H9 (cell line): ENCODE measurements around the gene DEPDC5. TPM values are rescaled to one million over a fixed set of nuclear protein-coding genes. Genes with fewer than 3 reads are reported as not detected.

Source experiments
- DNase-seq: peaks from one replicate; pipeline ENCODE4 v3.0.0-alpha.2; 2017
- H2AFZ ChIP-seq: one replicate; pipeline ENCODE4 v1.6.1; 2013; ENCODE audit warnings: mild to moderate bottlenecking, low read length, control low read depth, moderate library complexity
- H2AK5ac ChIP-seq: 2 replicates; pipeline ENCODE4 v1.6.1; 2013; ENCODE audit warnings: low read length, control low read depth, mixed read lengths; ENCODE audit not compliant: insufficient read length
- H2BK120ac ChIP-seq: one replicate; pipeline ENCODE4 v1.6.1; 2013; ENCODE audit warnings: low read depth, mild to moderate bottlenecking, low read length, control low read depth, inconsistent platforms; ENCODE audit not compliant: poor library complexity, severe bottlenecking
- H2BK12ac ChIP-seq: 2 replicates; pipeline ENCODE4 v1.6.1; 2013; ENCODE audit warnings: low read length, control low read depth, mixed read lengths, low read depth; ENCODE audit not compliant: insufficient read length
- H2BK15ac ChIP-seq: 2 replicates; pipeline ENCODE4 v1.6.1; 2013; ENCODE audit warnings: low read depth, low read length, control low read depth
- H2BK20ac ChIP-seq: one replicate; pipeline ENCODE4 v1.6.1; 2013; ENCODE audit warnings: low read depth, mild to moderate bottlenecking, low read length, control low read depth, inconsistent platforms; ENCODE audit not compliant: poor library complexity, severe bottlenecking
- H2BK5ac ChIP-seq: 2 replicates; pipeline ENCODE4 v1.6.1; 2013; ENCODE audit warnings: low read length, control low read depth, mixed read lengths; ENCODE audit not compliant: insufficient read length
- H3K14ac ChIP-seq: 2 replicates; pipeline ENCODE4 v1.6.1; 2013; ENCODE audit warnings: low read length, control low read depth; ENCODE audit not compliant: insufficient read depth
- H3K18ac ChIP-seq: 2 replicates; pipeline ENCODE4 v1.6.1; 2013; ENCODE audit warnings: low read depth, mild to moderate bottlenecking, mixed read lengths, low read length, control low read depth; ENCODE audit not compliant: insufficient read length
- H3K23ac ChIP-seq: 2 replicates; pipeline ENCODE4 v1.6.1; 2013; ENCODE audit warnings: low read length, control low read depth, mixed read lengths, low read depth; ENCODE audit not compliant: insufficient read length
- H3K23me2 ChIP-seq: 2 replicates; pipeline ENCODE4 v1.6.1; 2013; ENCODE audit warnings: low read depth, mild to moderate bottlenecking, mixed read lengths, low read length, control low read depth; ENCODE audit not compliant: insufficient read length, poor library complexity, severe bottlenecking
- H3K27ac ChIP-seq: 2 replicates; pipeline ENCODE4 v1.5.1; 2013; ENCODE audit warnings: low read length, control low read depth, mixed read lengths, low read depth; ENCODE audit not compliant: insufficient read length
- H3K27me3 ChIP-seq: 2 replicates; pipeline ENCODE4 v1.6.1; 2013; ENCODE audit warnings: low read length, control low read depth, inconsistent platforms; ENCODE audit not compliant: insufficient read depth
- H3K4ac ChIP-seq: 2 replicates; pipeline ENCODE4 v1.6.1; 2013; ENCODE audit warnings: low read depth, mild to moderate bottlenecking, control low read depth, inconsistent platforms, low read length, moderate library complexity
- H3K4me1 ChIP-seq: 2 replicates; pipeline ENCODE4 v1.6.1; 2013; ENCODE audit warnings: low read length, control low read depth, inconsistent platforms; ENCODE audit not compliant: insufficient read depth
- H3K4me2 ChIP-seq: 2 replicates; pipeline ENCODE4 v1.6.1; 2013; ENCODE audit warnings: low read length, control low read depth, mixed read lengths; ENCODE audit not compliant: insufficient read length, insufficient read depth
- H3K56ac ChIP-seq: 2 replicates; pipeline ENCODE4 v1.6.1; 2013; ENCODE audit warnings: low read depth, mild to moderate bottlenecking, mixed read lengths, low read length, control low read depth; ENCODE audit not compliant: insufficient read length
- H3K79me1 ChIP-seq: 2 replicates; pipeline ENCODE4 v1.6.1; 2013; ENCODE audit warnings: low read depth, mild to moderate bottlenecking, moderate library complexity, low read length, control low read depth, inconsistent platforms; ENCODE audit not compliant: insufficient read depth, poor library complexity, severe bottlenecking
- H3K79me2 ChIP-seq: 2 replicates; pipeline ENCODE4 v1.6.1; 2013; ENCODE audit warnings: low read length, control low read depth, inconsistent platforms; ENCODE audit not compliant: insufficient read depth
- H3K9ac ChIP-seq: 2 replicates; pipeline ENCODE4 v1.6.1; 2013; ENCODE audit warnings: low read length, control low read depth, mixed read lengths; ENCODE audit not compliant: insufficient read length; ENCODE audit errors: extremely low read depth
- H3K9me3 ChIP-seq: one replicate; pipeline ENCODE4 v1.6.1; 2013; ENCODE audit warnings: low read depth, low read length, inconsistent platforms; ENCODE audit not compliant: control insufficient read depth
- H3T11ph ChIP-seq: one replicate; pipeline ENCODE4 v1.6.1; 2013; ENCODE audit warnings: mild to moderate bottlenecking, low read length, control low read depth, inconsistent platforms
- H4K20me1 ChIP-seq: one replicate; pipeline ENCODE4 v1.6.1; 2013; ENCODE audit not compliant: control insufficient read depth, insufficient read length, insufficient read depth
- H4K5ac ChIP-seq: 2 replicates; pipeline ENCODE4 v1.6.1; 2013; ENCODE audit warnings: low read depth, mild to moderate bottlenecking, mixed read lengths, low read length, control low read depth; ENCODE audit not compliant: insufficient read length
- H4K8ac ChIP-seq: replicated peaks from 2 replicates; pipeline ENCODE4 v1.6.1; 2013; ENCODE audit warnings: low read length, control low read depth, mixed read lengths, low read depth; ENCODE audit not compliant: insufficient read length
- H4K91ac ChIP-seq: 2 replicates; pipeline ENCODE4 v1.6.1; 2013; ENCODE audit warnings: low read depth, mild to moderate bottlenecking, moderate library complexity, mixed read lengths, low read length, control low read depth; ENCODE audit not compliant: insufficient read length
- H3K27ac Mint-ChIP-seq, 3 experiments: 2 replicates in 2 of 3; 3 replicates in 1 of 3; pipeline ENCODE4 v1.8.0; 2020 to 2021; ENCODE audit warnings: mixed read lengths in 3 of 3, mild to moderate bottlenecking in 1 of 3, moderate library complexity in 1 of 3
- H3K27me3 Mint-ChIP-seq: 2 replicates; pipeline ENCODE4 v1.8.0; 2021; ENCODE audit warnings: low read depth, mild to moderate bottlenecking, moderate library complexity, mixed read lengths
- H3K36me3 Mint-ChIP-seq, 3 experiments: 2 replicates in 2 of 3; 3 replicates in 1 of 3; pipeline ENCODE4 v1.8.0; 2020 to 2021; ENCODE audit warnings: low read depth in 3 of 3, mixed read lengths in 3 of 3; ENCODE audit not compliant: insufficient read depth in 1 of 3
- H3K4me1 Mint-ChIP-seq, 2 experiments: 2 replicates each; pipeline ENCODE4 v1.8.0; 2020; ENCODE audit warnings: mixed read lengths in 2 of 2
- H3K4me3 Mint-ChIP-seq, 2 experiments: 2 replicates in 1 of 2; 3 replicates in 1 of 2; pipeline ENCODE4 v1.8.0; 2020 to 2021; ENCODE audit warnings: mild to moderate bottlenecking in 2 of 2, mixed read lengths in 2 of 2, moderate library complexity in 1 of 2
- H3K9me3 Mint-ChIP-seq, 2 experiments: 2 replicates in 1 of 2; 3 replicates in 1 of 2; pipeline ENCODE4 v1.8.0; 2020; ENCODE audit warnings: mild to moderate bottlenecking in 2 of 2, mixed read lengths in 2 of 2, moderate library complexity in 1 of 2
- WGBS: extraction: QIAGEN DNeasy Blood & Tissue Kit; methylation state at CpG from one replicate; pipeline ENCODE4 v1.1.7; 2013; ENCODE audit warnings: missing lambda C conversion rate, low lambda C conversion rate, mixed read lengths; ENCODE audit not compliant: insufficient read length; ENCODE audit errors: extremely low coverage; 5-methylcytosine and 5-hydroxymethylcytosine counted together
- total RNA-seq: library from RNA; stranded (reverse); gene quantifications from 2 replicates; pipeline ENCODE4 v1.2.1, GENCODE V29; 2021
- TF ChIP-seq, protein P1 (sequence below): fragments of 200-600 bp; sonication (generic); conservative IDR thresholded peaks from 3 replicates; pipeline ENCODE4 v1.8.0; 2021; ENCODE audit warnings: antibody characterized with exemption, mild to moderate bottlenecking

The DEPDC5 gene
- total RNA-seq, 1 experiment from 2014 or later, result 29.2 TPM

DNA sequence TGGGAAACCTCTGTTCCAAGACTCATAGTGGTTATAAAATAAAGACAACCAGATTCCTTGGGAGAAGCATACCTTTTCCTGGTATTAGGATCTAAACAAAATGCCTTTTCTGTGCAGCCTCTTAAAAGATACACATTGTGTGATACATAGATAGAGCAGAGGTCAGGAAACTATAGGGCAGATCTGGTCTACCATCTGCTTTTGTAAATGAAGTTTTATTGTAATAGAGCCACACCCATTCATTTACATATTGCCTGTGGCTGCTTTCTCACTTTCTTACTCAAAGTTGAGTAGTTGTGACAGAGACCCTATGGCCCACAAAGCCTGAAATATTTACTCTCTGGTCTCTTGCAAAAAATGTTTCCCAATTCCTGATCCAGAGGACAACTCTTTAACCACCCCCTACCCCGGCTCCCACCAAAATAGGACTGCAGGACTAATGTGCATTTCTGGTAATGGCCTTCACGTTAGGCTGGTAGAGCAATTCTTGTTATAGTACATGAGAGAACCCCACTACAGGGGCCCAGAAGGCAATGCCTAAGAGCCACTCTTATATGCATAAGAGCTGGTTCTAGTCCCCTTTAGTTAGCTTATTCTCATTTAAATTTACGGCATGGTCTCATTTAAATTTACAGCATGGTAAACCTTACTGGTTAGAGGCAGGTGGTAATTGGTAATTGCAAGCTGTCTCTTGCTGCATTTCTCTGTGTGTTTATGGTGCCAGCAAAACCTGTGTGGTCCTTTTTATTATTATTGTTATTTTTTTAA is 113.8 kb downstream of the DEPDC5 start:
- peak overlapping the region; percentile 32 to 84 (median 78); a peak in 4 of 7 replicates for H3K27ac Mint-ChIP-seq
- WGBS, result no CpG with 5 or more reads among the region's 3 CpGs

More for the DNA sequence above, 113.8 kb downstream of the DEPDC5 start:
- H3K4me2 ChIP-seq, result peak overlapping the region; percentile 11
- H3K18ac ChIP-seq, result no peak overlapping the region
- Mint-ChIP-seq H3K36me3 (peaks cover 3 to 26% (median 6%) of the 10 kb centered on the region in 3 experiments; a peak in 5 of 7 replicates), H3K27me3 (no peaks in the 10 kb centered on the region), H3K4me3 (peak overlapping the region in 1 of 2 experiments; percentile 39; a peak in 1 of 5 replicates), H3K4me1 (peaks cover 23 to 32% of the 10 kb centered on the region in 2 experiments), H3K9me3 (no peaks in the 10 kb centered on the region)
- H2BK120ac ChIP-seq, result no peak overlapping the region
- peaks cover 10% of the 10 kb centered on the region; the same call in 1 of the 2 replicates for H3K4me1 ChIP-seq
- no peak overlapping the region for H3T11ph ChIP-seq
- H3K23ac ChIP-seq, result no peak overlapping the region
- H3K9me3 ChIP-seq, result no peaks in the 10 kb centered on the region
- no peaks in the 10 kb centered on the region for H3K79me2 ChIP-seq
- H2AK5ac ChIP-seq, result no peak overlapping the region
- no peak overlapping the region for H2BK15ac ChIP-seq
- H2AFZ ChIP-seq, result no peak overlapping the region
- H3K27me3 ChIP-seq, result no peaks in the 10 kb centered on the region
- DNase-seq, result no peak
- H2BK20ac ChIP-seq, result no peak overlapping the region
- no peak overlapping the region for H4K5ac ChIP-seq
- H2BK5ac ChIP-seq, result no peak overlapping the region
- no peak overlapping the region for H2BK12ac ChIP-seq
- H3K56ac ChIP-seq, result no peak overlapping the region
- H4K91ac ChIP-seq, result no peak overlapping the region
- no peak overlapping the region for H4K8ac ChIP-seq
- no peak overlapping the region for H3K9ac ChIP-seq
- H3K14ac ChIP-seq, result no peak overlapping the region
- no peak overlapping the region for H3K4ac ChIP-seq
- H4K20me1 ChIP-seq, result no peaks in the 10 kb centered on the region
- H3K27ac ChIP-seq, result no peak overlapping the region
- TF ChIP-seq, protein P1, sequence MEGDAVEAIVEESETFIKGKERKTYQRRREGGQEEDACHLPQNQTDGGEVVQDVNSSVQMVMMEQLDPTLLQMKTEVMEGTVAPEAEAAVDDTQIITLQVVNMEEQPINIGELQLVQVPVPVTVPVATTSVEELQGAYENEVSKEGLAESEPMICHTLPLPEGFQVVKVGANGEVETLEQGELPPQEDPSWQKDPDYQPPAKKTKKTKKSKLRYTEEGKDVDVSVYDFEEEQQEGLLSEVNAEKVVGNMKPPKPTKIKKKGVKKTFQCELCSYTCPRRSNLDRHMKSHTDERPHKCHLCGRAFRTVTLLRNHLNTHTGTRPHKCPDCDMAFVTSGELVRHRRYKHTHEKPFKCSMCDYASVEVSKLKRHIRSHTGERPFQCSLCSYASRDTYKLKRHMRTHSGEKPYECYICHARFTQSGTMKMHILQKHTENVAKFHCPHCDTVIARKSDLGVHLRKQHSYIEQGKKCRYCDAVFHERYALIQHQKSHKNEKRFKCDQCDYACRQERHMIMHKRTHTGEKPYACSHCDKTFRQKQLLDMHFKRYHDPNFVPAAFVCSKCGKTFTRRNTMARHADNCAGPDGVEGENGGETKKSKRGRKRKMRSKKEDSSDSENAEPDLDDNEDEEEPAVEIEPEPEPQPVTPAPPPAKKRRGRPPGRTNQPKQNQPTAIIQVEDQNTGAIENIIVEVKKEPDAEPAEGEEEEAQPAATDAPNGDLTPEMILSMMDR, result no peak
- H3K79me1 ChIP-seq, result no peaks in the 10 kb centered on the region
- no peaks in the 10 kb centered on the region for H3K23me2 ChIP-seq
